Activated naive CD4-positive, alpha-beta T cell treated with anti-CD3 and anti-CD28 coated beads, Interleukin-2, amount 50 U/mL, for 24 hours (primary cell): ENCODE results near the gene NR3C1.

Experiments
- H3K27ac Mint-ChIP-seq: one replicate; pipeline ENCODE4 v1.8.0; 2021; ENCODE audit warnings: mild to moderate bottlenecking, mixed read lengths
- H3K27me3 Mint-ChIP-seq: one replicate; pipeline ENCODE4 v1.8.0; 2021; ENCODE audit warnings: mixed read lengths
- H3K36me3 Mint-ChIP-seq: one replicate; pipeline ENCODE4 v1.8.0; 2021; ENCODE audit warnings: mixed read lengths
- H3K4me1 Mint-ChIP-seq: one replicate; pipeline ENCODE4 v1.8.0; 2021; ENCODE audit warnings: mixed read lengths
- H3K4me3 Mint-ChIP-seq: one replicate; pipeline ENCODE4 v1.8.0; 2021; ENCODE audit warnings: mild to moderate bottlenecking, mixed read lengths
- H3K9me3 Mint-ChIP-seq: one replicate; pipeline ENCODE4 v1.8.0; 2021; ENCODE audit warnings: mixed read lengths

The NR3C1 gene

GRCh38 chr5:143319437-143320227 lies 83.9 kb downstream of the NR3C1 start:
- H3K27me3 Mint-ChIP-seq: no peaks in the 10 kb centered on the region
- H3K36me3 Mint-ChIP-seq: peaks cover 11% of the 10 kb centered on the region
- H3K27ac Mint-ChIP-seq: peak overlapping the region; percentile 78
- H3K4me3 Mint-ChIP-seq: no peak overlapping the region
- peaks cover 80% of the 10 kb centered on the region for H3K4me1 Mint-ChIP-seq
- no peaks in the 10 kb centered on the region for H3K9me3 Mint-ChIP-seq

DNA sequence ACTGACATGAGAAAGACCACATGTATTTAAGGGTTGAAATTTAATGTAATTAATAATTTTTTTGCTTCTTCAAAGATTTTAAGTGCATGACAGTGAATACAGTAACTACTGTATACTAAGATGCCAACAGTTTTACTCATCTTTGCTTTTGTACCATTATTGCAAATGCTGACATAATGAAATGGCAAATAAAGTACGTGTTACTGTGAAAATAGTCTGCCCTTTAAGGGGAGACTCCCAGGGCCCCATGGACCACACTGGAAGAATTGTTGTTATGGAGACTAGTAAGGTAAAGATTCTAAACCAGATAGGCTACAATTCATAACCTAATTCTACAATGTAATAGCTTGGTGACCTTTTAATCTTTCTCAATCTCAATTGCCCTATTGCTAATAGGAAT lies 84.7 kb downstream of the NR3C1 start:
- no peaks in the 10 kb centered on the region for H3K9me3 Mint-ChIP-seq
- H3K27me3 Mint-ChIP-seq: no peaks in the 10 kb centered on the region
- H3K4me1 Mint-ChIP-seq: peaks cover 80% of the 10 kb centered on the region
- H3K27ac Mint-ChIP-seq: no peak overlapping the region
- H3K4me3 Mint-ChIP-seq: no peak overlapping the region
- peaks cover 8% of the 10 kb centered on the region for H3K36me3 Mint-ChIP-seq

DNA sequence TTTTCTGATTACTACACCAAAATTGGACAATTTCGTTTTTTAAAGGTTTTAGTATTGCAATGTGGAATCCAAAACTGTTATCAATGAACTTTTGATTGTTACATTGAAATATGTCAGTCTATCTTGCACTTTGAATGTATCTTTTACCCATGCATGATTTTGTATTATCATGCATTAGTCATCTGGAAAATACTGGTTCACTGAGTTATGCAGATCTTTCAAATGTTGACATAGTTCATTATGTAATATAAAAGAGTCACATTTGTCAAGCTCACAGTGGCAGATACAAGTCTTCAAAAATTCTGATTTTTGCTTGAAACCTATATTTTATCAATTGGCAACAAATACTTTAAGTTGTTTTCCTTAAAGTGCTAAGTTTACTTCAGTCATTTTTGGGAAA lies 85.2 kb downstream of the NR3C1 start:
- Mint-ChIP-seq H3K4me1 (peaks cover 80% of the 10 kb centered on the region), H3K36me3 (peaks cover 11% of the 10 kb centered on the region), H3K9me3 (no peaks in the 10 kb centered on the region), H3K27me3 (no peaks in the 10 kb centered on the region), H3K4me3 (peak overlapping the region; percentile 44), H3K27ac (peak overlapping the region; percentile 87)

DNA sequence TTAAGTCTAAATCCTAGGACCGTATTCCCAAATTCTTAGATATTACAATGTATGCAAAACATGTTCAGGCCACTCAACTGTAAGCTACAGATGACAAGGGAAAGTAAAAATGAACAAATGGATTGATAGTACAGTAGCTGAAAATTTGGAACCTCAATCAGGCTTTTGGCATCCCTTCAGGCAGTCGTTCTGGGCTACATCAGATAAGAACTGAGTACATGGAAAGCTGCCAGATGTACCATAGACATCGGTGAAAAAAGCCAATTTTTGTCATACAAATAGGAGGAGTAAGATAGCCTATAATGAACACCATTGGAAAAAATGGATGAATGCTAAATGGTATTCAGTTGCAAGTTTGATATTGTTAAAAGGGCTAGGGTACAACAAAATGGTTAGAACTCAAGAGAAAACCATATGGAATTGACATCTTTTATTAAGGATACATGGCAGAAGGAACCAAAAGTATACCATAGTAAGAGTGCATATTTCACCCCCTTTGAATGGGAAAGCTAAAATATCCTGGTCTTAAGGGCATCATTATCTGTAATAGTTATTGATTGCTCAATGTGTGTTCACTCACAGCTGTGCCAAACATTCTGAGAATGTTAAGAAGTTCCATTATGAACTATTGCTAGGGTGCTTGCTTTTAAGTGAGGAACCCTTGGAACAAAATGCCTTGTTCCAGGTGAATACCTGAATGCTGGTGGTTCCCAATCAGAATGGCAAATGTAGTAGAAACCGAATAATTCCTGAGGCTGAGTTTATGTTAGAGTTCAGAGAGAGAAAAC lies 86.4 kb downstream of the NR3C1 start:
- peaks cover 76% of the 10 kb centered on the region for H3K4me1 Mint-ChIP-seq

DNA sequence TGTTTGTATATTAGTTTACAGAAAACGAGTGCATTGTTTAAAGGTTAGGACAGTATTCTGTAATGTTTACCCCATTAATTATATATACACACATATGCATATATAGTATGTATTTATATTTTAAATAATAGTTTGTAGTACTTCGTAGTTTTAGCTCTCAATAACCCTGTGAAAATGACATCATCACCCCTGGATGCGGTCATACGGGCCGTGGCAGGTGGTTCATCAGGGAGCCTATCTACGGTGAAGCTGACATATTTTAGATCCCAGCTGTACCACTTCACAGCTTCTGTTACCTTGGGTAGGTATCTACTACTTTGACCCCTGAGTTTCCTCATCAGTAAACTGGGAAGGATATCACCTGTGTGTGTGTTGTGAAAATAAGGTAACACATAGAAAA lies 87.1 kb downstream of the NR3C1 start:
- Mint-ChIP-seq H3K9me3 (no peaks in the 10 kb centered on the region), H3K4me3 (no peak overlapping the region), H3K4me1 (peaks cover 76% of the 10 kb centered on the region), H3K27me3 (no peaks in the 10 kb centered on the region), H3K36me3 (peaks cover 20% of the 10 kb centered on the region), H3K27ac (no peak overlapping the region)

More for the DNA sequence above, 86.4 kb downstream of the NR3C1 start:
- Mint-ChIP-seq H3K36me3 (peaks cover 15% of the 10 kb centered on the region), H3K4me3 (no peak overlapping the region), H3K27me3 (no peaks in the 10 kb centered on the region), H3K27ac (peak overlapping the region; percentile 61), H3K9me3 (no peaks in the 10 kb centered on the region)

GRCh38 chr5:143315929-143316328 lies 87.6 kb downstream of the NR3C1 start:
- Mint-ChIP-seq H3K27me3 (no peaks in the 10 kb centered on the region), H3K4me1 (peaks cover 73% of the 10 kb centered on the region), H3K4me3 (no peak overlapping the region), H3K9me3 (no peaks in the 10 kb centered on the region), H3K27ac (no peak overlapping the region), H3K36me3 (peaks cover 22% of the 10 kb centered on the region)

- no peak overlapping the region for H3K4me3 Mint-ChIP-seq
- peaks cover 66% of the 10 kb centered on the region for H3K4me1 Mint-ChIP-seq
- peaks cover 21% of the 10 kb centered on the region for H3K36me3 Mint-ChIP-seq
Observed at GRCh38 chr5:143315214-143315613, 88.3 kb downstream of the NR3C1 start.

DNA sequence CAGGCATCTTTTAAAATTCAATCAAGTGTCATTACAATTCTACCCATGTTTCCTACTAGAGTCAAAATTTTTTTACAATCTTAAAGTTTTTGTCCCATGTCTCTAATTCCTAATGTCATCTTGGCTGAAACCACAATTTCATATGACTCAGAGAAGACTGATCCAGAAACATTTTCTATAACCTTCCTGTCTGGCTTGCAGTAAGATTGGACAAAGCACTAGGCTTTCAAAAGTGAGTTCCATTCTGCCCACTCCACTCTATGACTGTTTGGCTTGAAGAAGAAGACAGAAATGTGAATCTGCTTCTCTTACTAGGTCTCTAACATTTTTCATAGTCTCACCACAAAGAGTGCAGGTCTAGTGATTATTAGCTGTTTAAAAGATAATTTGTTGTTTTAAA lies 88.8 kb downstream of the NR3C1 start:
- no peaks in the 10 kb centered on the region for H3K9me3 Mint-ChIP-seq
- H3K27ac Mint-ChIP-seq: peak overlapping the region; percentile 24
- no peak overlapping the region for H3K4me3 Mint-ChIP-seq
- H3K4me1 Mint-ChIP-seq: peaks cover 61% of the 10 kb centered on the region
- no peaks in the 10 kb centered on the region for H3K27me3 Mint-ChIP-seq
- H3K36me3 Mint-ChIP-seq: peaks cover 25% of the 10 kb centered on the region

More at GRCh38 chr5:143315214-143315613, 88.3 kb downstream of the NR3C1 start:
- no peak overlapping the region for H3K27ac Mint-ChIP-seq
- H3K27me3 Mint-ChIP-seq: no peaks in the 10 kb centered on the region
- no peaks in the 10 kb centered on the region for H3K9me3 Mint-ChIP-seq

GRCh38 chr5:143314099-143314498 lies 89.4 kb downstream of the NR3C1 start:
- H3K9me3 Mint-ChIP-seq: no peaks in the 10 kb centered on the region
- no peak overlapping the region for H3K4me3 Mint-ChIP-seq
- H3K36me3 Mint-ChIP-seq: peaks cover 29% of the 10 kb centered on the region
- peak overlapping the region; percentile 64 for H3K27ac Mint-ChIP-seq
- H3K27me3 Mint-ChIP-seq: no peaks in the 10 kb centered on the region
- peaks cover 55% of the 10 kb centered on the region for H3K4me1 Mint-ChIP-seq

DNA sequence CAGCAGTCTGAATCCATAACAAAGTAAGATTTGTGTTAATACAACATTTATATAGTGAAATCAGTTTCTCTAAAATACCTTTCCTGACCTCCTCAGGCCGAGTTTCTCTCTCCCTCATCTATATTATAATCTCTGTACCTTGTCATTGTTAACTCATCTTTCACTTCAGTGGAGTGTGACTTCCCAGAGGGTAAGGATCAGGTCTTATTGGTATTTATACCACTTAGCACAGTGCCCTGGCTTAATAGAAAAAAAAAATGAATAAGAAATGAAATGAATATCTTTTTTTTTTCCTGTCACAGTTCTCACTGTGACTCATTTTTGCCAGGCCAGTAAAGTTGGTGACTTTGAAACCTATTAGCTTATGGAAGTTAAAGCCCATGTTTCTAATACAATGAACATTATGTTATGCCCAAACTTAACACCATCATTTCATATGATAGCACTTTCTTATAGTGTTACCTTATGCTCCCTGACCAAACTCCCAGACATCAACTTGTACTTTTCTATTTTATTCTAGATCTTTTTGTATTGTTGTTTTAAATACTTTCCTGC lies 90.1 kb downstream of the NR3C1 start:
- Mint-ChIP-seq H3K9me3 (no peaks in the 10 kb centered on the region), H3K27ac (peak overlapping the region; percentile 64), H3K27me3 (no peaks in the 10 kb centered on the region), H3K4me1 (peaks cover 53% of the 10 kb centered on the region), H3K4me3 (peak overlapping the region; percentile 4), H3K36me3 (peaks cover 34% of the 10 kb centered on the region)

DNA sequence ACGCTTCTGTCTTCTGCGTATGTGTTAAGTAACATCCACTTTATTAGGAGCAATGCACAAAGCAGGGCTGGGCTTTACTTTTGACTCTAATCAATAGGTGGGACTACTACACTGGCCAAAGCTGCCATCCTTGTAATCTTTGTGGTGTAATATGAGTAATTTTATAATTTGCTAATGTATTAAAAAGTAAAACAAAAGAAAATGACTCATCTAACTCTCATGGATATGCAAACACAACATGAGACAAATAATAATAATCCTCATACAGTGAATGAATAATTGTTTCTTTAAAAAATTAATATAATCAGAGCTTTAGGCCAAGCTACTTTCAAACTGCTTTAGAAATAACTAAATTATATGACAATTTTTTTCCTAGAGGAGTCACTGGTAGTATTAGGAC lies 90.7 kb downstream of the NR3C1 start:
- Mint-ChIP-seq H3K4me3 (no peak overlapping the region), H3K27ac (peak overlapping the region; percentile 64), H3K4me1 (peaks cover 49% of the 10 kb centered on the region), H3K27me3 (no peaks in the 10 kb centered on the region), H3K36me3 (peaks cover 38% of the 10 kb centered on the region), H3K9me3 (peaks cover 1% of the 10 kb centered on the region)

DNA sequence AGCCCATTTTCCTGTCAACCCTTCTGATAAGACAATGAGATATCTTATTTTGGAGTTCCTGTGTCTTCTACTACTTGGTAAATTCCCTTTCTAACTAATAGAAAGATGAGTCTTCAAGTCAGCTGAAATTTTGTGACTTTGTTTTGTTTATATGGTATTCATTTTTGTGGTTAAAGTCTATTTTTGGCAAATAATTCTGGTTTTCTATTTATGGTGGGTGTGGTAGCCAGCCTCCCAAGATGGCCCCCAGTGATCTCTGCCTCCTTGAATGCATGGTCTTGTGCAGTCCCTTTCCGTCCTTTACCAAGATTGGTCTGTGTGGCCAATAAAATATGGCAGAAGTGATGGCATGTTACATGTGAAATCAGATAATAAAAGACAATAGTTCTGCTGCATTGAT lies 91.5 kb downstream of the NR3C1 start:
- peaks cover 6% of the 10 kb centered on the region for H3K9me3 Mint-ChIP-seq
- H3K27me3 Mint-ChIP-seq: no peaks in the 10 kb centered on the region
- no peak overlapping the region for H3K4me3 Mint-ChIP-seq
- H3K27ac Mint-ChIP-seq: no peak overlapping the region
- H3K36me3 Mint-ChIP-seq: peaks cover 43% of the 10 kb centered on the region
- H3K4me1 Mint-ChIP-seq: peaks cover 41% of the 10 kb centered on the region

GRCh38 chr5:143311428-143311827 lies 92.1 kb downstream of the NR3C1 start:
- peaks cover 39% of the 10 kb centered on the region for H3K4me1 Mint-ChIP-seq

GRCh38 chr5:143309661-143310431 lies 93.6 kb downstream of the NR3C1 start:
- H3K4me3 Mint-ChIP-seq: no peak overlapping the region
- H3K36me3 Mint-ChIP-seq: peaks cover 55% of the 10 kb centered on the region
- H3K27ac Mint-ChIP-seq: no peak overlapping the region
- H3K27me3 Mint-ChIP-seq: no peaks in the 10 kb centered on the region
- peaks cover 42% of the 10 kb centered on the region for H3K4me1 Mint-ChIP-seq
- H3K9me3 Mint-ChIP-seq: peaks cover 14% of the 10 kb centered on the region

More at GRCh38 chr5:143311428-143311827, 92.1 kb downstream of the NR3C1 start:
- Mint-ChIP-seq H3K27me3 (no peaks in the 10 kb centered on the region), H3K27ac (no peak overlapping the region), H3K4me3 (no peak overlapping the region), H3K36me3 (peaks cover 43% of the 10 kb centered on the region), H3K9me3 (peaks cover 6% of the 10 kb centered on the region)

DNA sequence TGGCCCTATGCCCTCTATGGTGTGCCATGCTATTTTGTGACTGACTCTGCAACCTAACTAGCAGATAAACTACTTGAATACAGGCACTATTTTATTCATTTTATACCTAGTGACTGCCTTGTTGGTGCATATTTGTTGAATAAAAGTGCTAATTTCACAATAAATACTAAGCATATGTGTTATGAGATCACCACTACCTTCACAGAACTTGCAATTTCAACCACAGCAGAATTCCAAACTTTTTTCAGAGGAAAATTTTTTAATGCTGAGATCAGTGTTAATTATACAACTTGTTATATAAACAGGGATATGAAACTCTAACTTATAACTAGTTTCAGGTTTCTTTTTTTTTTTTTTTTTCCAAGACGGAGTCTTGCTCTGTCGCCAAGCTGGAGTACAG lies 94.8 kb downstream of the NR3C1 start:
- Mint-ChIP-seq H3K27me3 (no peaks in the 10 kb centered on the region), H3K9me3 (peaks cover 15% of the 10 kb centered on the region), H3K36me3 (peaks cover 54% of the 10 kb centered on the region), H3K4me1 (peaks cover 42% of the 10 kb centered on the region), H3K4me3 (no peak overlapping the region), H3K27ac (no peak overlapping the region)
